Mesodermal cell (in vitro differentiated cells): Measurements from ENCODE around the gene FAM83E.

Experiments used
- H3K27ac ChIP-seq: 2 replicates; pipeline ENCODE4 v1.7.0; 2013; ENCODE audit warnings: mild to moderate bottlenecking, low read depth, low read length, moderate library complexity; ENCODE audit not compliant: severe bottlenecking
- H3K36me3 ChIP-seq: 2 replicates; pipeline ENCODE4 v1.7.1; 2013; ENCODE audit warnings: mild to moderate bottlenecking, low read length, moderate library complexity; ENCODE audit not compliant: control insufficient read depth, insufficient read depth
- H3K4me1 ChIP-seq: one replicate; pipeline ENCODE4 v1.7.1; 2013; ENCODE audit warnings: mild to moderate bottlenecking, low read length; ENCODE audit not compliant: insufficient read depth, control insufficient read depth, poor library complexity, severe bottlenecking
- H3K4me3 ChIP-seq: 2 replicates; pipeline ENCODE4 v1.7.0; 2013; ENCODE audit warnings: low read length, control low read depth, mild to moderate bottlenecking; ENCODE audit not compliant: insufficient read depth, poor library complexity, severe bottlenecking; ENCODE audit errors: extremely low read depth
- H3K9me3 ChIP-seq: 2 replicates; pipeline ENCODE4 v1.7.1; 2013; ENCODE audit warnings: mild to moderate bottlenecking, low read length, moderate library complexity; ENCODE audit not compliant: control insufficient read depth
- WGBS, 2 experiments: methylation state at CpG; one replicate each; pipeline ENCODE4 v1.1.5; 2013; ENCODE audit warnings: missing lambda C conversion rate in 2 of 2; ENCODE audit not compliant: insufficient coverage in 2 of 2; 5-methylcytosine and 5-hydroxymethylcytosine counted together

The FAM83E gene

DNA sequence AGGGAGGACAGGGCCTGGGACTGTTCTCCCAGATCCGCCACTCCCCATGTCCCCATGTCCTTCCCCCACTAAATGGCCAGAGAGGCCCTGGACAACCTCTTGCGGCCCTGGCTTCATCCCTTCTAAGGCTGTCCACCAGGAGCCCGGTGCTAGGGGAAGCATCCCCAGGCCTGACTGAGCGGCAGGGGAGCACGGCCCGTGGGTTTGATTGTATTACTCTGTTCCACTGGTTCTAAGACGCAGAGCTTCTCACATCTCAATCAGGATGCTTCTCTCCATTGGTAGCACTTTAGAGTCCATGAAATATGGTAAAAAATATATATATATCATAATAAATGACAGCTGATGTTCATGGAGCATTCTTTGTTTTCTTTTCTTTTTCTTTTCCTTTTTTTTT, 7.5 kb downstream of the FAM83E start:
- H3K36me3 ChIP-seq = no peaks in the 10 kb centered on the region
- H3K4me3 ChIP-seq = no peak overlapping the region
- no peak overlapping the region for H3K27ac ChIP-seq
- H3K4me1 ChIP-seq = no peaks in the 10 kb centered on the region
- H3K9me3 ChIP-seq = no peaks in the 10 kb centered on the region
- WGBS, 2 experiments = 90 to 91% methylated on average over 3 to 6 of the region's 7 CpGs

DNA sequence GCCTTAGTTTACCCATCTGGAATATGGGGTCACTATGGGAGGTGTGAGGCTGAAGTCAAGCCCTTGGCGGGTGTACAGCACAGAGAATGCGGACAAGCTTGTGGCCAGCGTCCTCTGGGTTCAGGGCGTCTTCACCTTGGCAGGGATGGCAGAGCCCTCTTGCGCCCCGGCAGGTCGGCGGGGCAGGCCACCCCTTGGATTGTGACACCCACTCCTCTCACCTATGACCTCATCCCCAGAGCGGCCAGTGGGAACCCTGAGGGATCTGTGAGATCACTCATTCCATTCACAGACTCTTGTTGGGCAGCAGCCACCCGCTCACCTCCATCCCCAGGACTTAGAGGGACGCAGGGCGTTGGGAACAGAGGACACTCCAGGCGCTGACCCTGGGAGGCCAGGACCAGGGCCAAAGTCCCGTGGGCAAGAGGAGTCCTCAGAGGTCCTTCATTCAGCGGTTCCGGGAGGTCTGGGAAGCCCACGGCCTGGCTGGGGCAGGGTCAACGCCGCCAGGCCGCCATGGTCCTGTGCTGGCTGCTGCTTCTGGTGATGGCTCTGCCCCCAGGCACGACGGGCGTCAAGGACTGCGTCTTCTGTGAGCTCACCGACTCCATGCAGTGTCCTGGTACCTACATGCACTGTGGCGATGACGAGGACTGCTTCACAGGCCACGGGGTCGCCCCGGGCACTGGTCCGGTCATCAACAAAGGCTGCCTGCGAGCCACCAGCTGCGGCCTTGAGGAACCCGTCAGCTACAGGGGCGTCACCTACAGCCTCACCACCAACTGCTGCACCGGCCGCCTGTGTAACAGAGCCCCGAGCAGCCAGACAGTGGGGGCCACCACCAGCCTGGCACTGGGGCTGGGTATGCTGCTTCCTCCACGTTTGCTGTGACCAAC, 8.2 kb downstream of the FAM83E start, which contains the start of gene SPACA4:
Gene SPACA4 (plus strand): TSS at position 280 of the 896 bp plus-strand sequence. CDS start 237 bp downstream, at position 517.
- Histone ChIP-seq H3K4me3 (no peak within 1 kb of the TSS), H3K9me3 (no peaks in the 10 kb centered on the region), H3K27ac (no peak within 1 kb of the TSS), H3K4me1 (no peaks in the 10 kb centered on the region), H3K36me3 (no peaks in the 10 kb centered on the region)
- 93 to 96% methylated on average over 35 to 38 of the region's 39 CpGs for WGBS, 2 experiments

DNA sequence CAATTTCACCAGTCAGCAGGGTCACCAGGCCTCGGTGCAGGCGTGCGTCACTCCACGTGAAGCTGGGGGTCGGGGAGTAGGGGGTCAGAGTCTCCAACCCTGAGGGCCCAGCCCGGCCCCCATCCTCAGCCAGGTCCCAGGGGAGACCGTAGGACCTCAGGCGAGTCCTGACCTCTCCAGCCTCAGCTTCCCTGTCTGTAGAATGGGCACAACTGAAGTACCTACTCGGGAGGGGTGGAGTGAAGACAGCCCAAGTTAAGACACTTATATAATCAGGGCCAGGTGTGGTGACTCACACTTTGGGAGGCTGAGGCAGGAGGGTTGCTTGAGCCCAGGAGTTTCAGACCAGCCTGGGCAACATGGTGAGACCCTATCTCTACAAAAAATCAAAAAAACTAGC, 11.0 kb downstream of the FAM83E start:
- no peak overlapping the region for H3K27ac ChIP-seq
- 89 to 94% methylated on average over 7 of the region's 9 CpGs for WGBS, 2 experiments

DNA sequence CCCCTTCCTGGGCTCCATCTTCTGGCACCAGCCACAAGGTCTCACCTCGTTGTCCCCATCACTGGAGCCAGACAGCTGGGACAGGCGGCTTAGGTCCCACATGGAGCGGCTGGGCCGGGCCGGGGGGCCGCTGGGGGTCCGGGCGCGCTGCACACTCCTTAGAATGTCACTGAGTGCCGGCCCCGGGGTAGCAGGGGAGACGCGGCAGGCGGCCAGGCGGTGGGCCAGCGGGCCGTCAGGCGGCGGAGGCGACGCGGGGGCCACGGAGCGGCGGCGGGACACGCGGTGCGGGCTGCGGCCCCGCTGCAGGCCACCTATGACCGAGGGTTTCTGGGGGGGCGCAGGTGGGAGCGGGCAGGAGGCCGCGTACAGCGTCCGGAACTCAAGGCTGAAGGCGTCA, 11.4 kb downstream of the FAM83E start:
- no peaks in the 10 kb centered on the region for H3K9me3 ChIP-seq
- no peaks in the 10 kb centered on the region for H3K4me1 ChIP-seq
- H3K27ac ChIP-seq = no peak overlapping the region

More for the DNA sequence above, 11.0 kb downstream of the FAM83E start:
- H3K9me3 ChIP-seq = no peaks in the 10 kb centered on the region
- no peaks in the 10 kb centered on the region for H3K36me3 ChIP-seq
- no peak overlapping the region for H3K4me3 ChIP-seq
- H3K4me1 ChIP-seq = no peaks in the 10 kb centered on the region

DNA sequence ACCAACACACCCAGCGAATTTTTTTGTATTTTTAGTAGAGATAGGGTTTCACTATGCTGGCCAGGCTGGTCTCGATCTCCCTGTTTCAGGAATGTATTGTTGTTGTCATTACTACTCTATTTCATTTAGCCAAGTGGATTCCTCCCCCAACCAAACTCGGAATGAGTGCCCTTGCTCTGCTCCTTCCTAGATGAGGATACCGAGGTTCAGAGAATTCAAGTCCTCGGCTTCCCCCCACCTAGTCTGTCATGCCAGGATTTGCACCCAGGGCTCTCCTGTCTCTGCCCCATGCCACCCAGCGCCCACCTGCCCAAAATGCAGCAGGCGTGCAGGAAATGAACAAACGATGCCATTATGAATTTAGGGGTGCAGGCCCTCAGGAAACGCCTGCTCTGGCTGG, 11.9 kb downstream of the FAM83E start:
- no peak overlapping the region for H3K27ac ChIP-seq
- no peak overlapping the region for H3K4me3 ChIP-seq
- no peaks in the 10 kb centered on the region for H3K9me3 ChIP-seq
- H3K4me1 ChIP-seq = no peaks in the 10 kb centered on the region
- WGBS, 2 experiments = 90 to 92% methylated on average over 6 to 7 of the region's 9 CpGs
- no peaks in the 10 kb centered on the region for H3K36me3 ChIP-seq

More for the DNA sequence above, 11.4 kb downstream of the FAM83E start:
- Histone ChIP-seq H3K36me3 (no peaks in the 10 kb centered on the region), H3K4me3 (no peak overlapping the region)
- WGBS, 2 experiments = 96% methylated on average over 26 to 39 of the region's 39 CpGs

DNA sequence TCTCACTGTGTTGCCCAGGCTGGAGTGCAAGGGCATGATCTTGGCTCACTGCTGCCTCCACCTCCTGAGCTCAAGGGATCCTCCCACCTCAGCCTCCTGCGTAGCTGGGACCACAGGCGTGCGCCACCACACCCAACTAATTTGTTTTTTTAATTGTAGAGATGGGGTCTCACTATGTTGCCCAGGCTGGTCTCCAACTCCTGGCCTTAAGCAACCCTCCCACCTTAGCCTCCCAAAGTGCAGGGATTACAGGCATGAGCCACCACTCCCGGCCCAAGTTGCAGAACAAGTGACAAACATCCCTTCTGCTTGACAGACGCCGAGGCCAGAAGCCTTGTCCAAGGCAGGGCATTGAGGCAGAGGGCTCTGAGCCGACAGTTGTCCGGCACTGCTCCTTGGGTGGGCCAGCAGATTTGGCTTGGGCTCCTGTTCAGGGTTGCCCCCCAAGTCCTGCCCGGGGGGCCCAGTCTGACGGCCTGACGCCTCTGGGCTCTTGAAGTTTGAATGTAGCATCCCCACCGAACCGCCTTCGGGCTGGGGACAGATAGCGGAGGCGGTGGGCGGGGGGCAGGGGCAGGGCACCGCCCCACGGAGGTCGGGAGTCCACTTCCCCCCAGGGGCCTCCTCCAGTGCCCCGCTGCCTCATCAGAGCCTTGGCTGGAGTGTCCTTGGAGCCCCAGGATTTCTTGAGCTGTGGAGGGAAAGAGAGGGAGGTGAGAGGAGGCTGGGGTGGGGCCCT, 14.0 kb downstream of the FAM83E start:
- Histone ChIP-seq H3K4me3 (no peak overlapping the region), H3K9me3 (no peaks in the 10 kb centered on the region), H3K4me1 (no peaks in the 10 kb centered on the region), H3K36me3 (no peaks in the 10 kb centered on the region), H3K27ac (no peak overlapping the region)
- WGBS, 2 experiments = 86 to 87% methylated on average over 16 to 17 of the region's 21 CpGs

DNA sequence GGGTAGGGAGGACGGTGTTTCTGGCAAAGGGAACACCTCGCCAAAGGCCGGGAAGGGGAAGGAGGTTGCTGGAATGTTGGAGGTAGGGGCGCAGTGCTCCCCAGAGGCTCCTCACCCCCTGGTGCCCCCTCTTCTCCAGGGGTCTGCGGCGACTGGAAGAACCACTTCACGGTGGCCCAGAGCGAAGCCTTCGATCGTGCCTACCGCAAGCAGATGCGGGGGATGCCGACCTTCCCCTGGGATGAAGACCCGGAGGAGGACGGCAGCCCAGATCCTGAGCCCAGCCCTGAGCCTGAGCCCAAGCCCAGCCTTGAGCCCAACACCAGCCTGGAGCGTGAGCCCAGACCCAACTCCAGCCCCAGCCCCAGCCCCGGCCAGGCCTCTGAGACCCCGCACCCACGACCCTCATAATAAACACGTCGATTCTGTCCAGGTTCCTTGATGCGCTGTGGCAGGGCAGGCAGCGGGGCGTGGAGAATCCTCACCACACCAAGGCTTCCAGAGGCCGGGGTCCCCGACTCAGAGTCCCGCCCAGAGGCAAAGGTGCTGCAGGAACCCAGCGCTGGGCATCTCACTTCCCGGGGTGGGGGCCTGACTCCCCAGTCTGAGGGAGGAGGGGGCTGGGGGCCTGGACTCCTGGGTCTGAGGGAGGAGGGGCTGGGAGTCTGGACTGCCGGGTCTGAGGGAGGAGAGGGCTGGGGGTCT, 15.7 kb downstream of the FAM83E start:
- no peaks in the 10 kb centered on the region for H3K9me3 ChIP-seq
- H3K27ac ChIP-seq = no peak overlapping the region
- no peaks in the 10 kb centered on the region for H3K4me1 ChIP-seq
- no peak overlapping the region for H3K4me3 ChIP-seq
- no peaks in the 10 kb centered on the region for H3K36me3 ChIP-seq
- WGBS, 2 experiments = 87 to 90% methylated on average over 22 to 25 of the region's 30 CpGs

DNA sequence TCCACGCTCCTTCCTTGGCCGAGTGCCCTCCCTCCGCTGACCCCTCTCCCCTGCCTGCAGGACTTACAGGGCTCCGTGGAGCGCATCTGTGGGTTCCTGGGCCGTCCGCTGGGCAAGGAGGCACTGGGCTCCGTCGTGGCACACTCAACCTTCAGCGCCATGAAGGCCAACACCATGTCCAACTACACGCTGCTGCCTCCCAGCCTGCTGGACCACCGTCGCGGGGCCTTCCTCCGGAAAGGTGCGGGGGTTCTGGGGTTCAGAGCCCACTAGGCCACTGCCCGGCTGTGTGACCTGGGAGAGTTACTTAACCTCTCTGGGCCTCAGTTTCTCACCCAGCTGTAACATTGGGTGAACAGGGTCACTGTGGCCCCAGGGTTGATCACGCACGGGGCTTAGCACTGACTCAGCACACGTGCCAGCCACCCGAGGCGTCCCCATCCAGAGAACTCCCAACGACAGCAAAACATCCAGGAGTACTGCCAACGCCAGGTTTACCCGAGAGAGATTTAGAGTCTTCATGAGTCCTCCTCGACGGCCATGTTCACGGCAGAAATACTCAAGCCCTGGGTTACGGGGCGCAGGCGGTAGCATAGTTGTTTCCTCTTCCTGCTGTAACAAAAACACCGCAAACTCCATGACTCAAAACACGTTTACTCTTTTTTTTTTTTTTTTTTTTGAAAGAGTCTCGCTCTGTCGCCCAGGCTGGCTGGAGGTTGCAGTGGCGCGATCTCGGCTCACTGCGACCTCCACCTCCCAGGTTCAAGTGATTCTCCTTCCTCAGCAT, 18.0 kb downstream of the FAM83E start:
- Histone ChIP-seq H3K9me3 (no peaks in the 10 kb centered on the region), H3K4me1 (no peaks in the 10 kb centered on the region), H3K4me3 (no peak overlapping the region), H3K36me3 (no peaks in the 10 kb centered on the region), H3K27ac (no peak overlapping the region)
- 90 to 93% methylated on average over 28 to 38 of the region's 39 CpGs for WGBS, 2 experiments

DNA sequence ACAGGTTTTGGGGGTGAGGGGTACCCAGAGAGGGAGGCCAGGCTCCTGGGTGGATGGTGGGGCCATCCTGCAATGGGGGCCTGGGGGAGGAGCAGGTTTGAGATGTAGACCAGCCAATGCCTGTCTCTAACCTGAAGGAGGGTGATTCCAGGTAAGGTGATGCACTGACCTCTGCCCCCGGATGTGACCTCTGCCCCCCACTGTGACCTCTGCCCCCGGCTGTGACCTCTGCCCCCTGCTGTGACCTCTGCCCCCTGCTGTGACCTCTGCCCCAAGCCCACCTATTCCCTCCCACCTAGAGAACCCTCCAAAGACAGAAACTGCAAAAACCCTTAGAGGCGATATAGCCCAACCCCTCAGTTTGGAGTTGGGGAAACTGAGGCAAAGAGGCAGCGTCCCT, 18.6 kb downstream of the FAM83E start:
- Histone ChIP-seq H3K4me3 (no peak overlapping the region), H3K36me3 (no peaks in the 10 kb centered on the region), H3K4me1 (no peaks in the 10 kb centered on the region), H3K27ac (no peak overlapping the region), H3K9me3 (no peaks in the 10 kb centered on the region)
- 89 to 94% methylated on average over 2 of the region's 4 CpGs for WGBS, 2 experiments

DNA sequence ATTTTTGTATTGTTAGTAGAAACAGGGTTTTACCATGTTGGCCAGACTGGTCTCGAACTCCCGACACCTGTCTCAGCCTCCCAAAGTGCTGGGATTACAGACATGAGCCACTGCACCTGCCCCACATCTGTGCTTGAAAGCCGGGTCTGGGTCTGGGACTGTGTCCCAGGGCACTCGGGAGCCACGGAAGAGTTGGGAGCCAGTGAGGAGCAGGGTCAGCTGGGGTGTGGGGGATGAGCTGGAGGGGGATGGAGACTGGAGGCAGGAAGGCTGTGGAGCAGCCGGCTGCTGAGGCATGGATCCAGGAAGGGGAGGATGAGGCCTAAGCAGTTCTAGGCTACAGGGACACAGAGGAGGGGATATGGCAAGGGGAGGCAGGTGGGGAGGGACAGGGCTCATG, 19.0 kb downstream of the FAM83E start:
- Histone ChIP-seq H3K27ac (no peak overlapping the region), H3K36me3 (no peaks in the 10 kb centered on the region), H3K9me3 (no peaks in the 10 kb centered on the region), H3K4me1 (no peaks in the 10 kb centered on the region), H3K4me3 (no peak overlapping the region)
- WGBS, 2 experiments = 85 to 90% methylated on average over 5 to 6 of the region's 6 CpGs
